Endothelial cell (in vitro differentiated cells): Measurements from ENCODE around the gene SUSD6. TPM values are rescaled to one million over a fixed set of nuclear protein-coding genes. Genes with fewer than 3 reads are reported as not detected.
A peak's percentile ranks its signal among the peaks of the same experiment; 100 is the strongest.

Experiments used
- DNase-seq: peaks from one replicate; pipeline ENCODE4 v3.0.0; 2021; ENCODE audit warnings: low spot score
- H3K27ac Mint-ChIP-seq: one replicate; pipeline ENCODE4 v1.8.0; 2021; ENCODE audit warnings: mixed read lengths, inconsistent platforms; ENCODE audit not compliant: unreplicated experiment
- H3K27me3 Mint-ChIP-seq: one replicate; pipeline ENCODE4 v1.8.0; 2021; ENCODE audit warnings: mild to moderate bottlenecking, moderate library complexity, mixed read lengths, inconsistent platforms; ENCODE audit not compliant: unreplicated experiment
- H3K36me3 Mint-ChIP-seq: one replicate; pipeline ENCODE4 v1.8.0; 2021; ENCODE audit warnings: mild to moderate bottlenecking, low read depth, mixed read lengths, inconsistent platforms; ENCODE audit not compliant: unreplicated experiment
- H3K4me1 Mint-ChIP-seq: one replicate; pipeline ENCODE4 v1.8.0; 2021; ENCODE audit warnings: mild to moderate bottlenecking, mixed read lengths, inconsistent platforms; ENCODE audit not compliant: unreplicated experiment
- H3K4me3 Mint-ChIP-seq: one replicate; pipeline ENCODE4 v1.8.0; 2021; ENCODE audit warnings: mild to moderate bottlenecking, mixed read lengths, inconsistent platforms; ENCODE audit not compliant: unreplicated experiment
- H3K9me3 Mint-ChIP-seq: one replicate; pipeline ENCODE4 v1.8.0; 2021; ENCODE audit warnings: mixed read lengths, inconsistent platforms; ENCODE audit not compliant: unreplicated experiment
- total RNA-seq: library from RNA; stranded (reverse); fragmentation: NEBNext Ultra II Directional; extraction: Animal tissue kit (Norgen Biotek cat#: 25700); gene quantifications from one replicate; pipeline ENCODE4 v1.2.1, GENCODE V29; 2021; ENCODE audit not compliant: unreplicated experiment
- TF ChIP-seq, protein P1 (sequence below): fragments of 200-600 bp; sonication (generic); IDR thresholded peaks from one replicate; pipeline ENCODE4 v1.5.0; 2021; ENCODE audit warnings: antibody characterized with exemption; ENCODE audit not compliant: unreplicated experiment

Gene SUSD6
- total RNA-seq, 1 donor from 2014 or later = 71.5 TPM

DNA sequence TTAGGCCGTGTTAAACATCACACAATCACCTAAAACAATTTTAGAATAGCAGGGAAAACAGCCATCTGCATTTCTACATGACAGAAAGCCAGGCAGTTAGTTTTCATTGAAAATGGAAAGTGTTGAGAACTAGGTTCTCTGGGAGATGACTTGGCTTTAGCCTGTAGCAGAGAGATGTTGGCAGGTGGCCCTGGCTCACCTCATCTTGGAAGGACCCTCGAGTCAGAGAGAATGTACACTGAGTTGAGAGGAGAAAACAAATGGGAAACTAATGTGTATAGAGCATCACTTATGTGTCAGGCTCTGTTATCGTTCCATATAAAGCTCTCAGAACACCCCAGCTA, 51.9 kb downstream of the SUSD6 start:
- no peak overlapping the region for H3K4me3 Mint-ChIP-seq
- TF ChIP-seq, protein P1, sequence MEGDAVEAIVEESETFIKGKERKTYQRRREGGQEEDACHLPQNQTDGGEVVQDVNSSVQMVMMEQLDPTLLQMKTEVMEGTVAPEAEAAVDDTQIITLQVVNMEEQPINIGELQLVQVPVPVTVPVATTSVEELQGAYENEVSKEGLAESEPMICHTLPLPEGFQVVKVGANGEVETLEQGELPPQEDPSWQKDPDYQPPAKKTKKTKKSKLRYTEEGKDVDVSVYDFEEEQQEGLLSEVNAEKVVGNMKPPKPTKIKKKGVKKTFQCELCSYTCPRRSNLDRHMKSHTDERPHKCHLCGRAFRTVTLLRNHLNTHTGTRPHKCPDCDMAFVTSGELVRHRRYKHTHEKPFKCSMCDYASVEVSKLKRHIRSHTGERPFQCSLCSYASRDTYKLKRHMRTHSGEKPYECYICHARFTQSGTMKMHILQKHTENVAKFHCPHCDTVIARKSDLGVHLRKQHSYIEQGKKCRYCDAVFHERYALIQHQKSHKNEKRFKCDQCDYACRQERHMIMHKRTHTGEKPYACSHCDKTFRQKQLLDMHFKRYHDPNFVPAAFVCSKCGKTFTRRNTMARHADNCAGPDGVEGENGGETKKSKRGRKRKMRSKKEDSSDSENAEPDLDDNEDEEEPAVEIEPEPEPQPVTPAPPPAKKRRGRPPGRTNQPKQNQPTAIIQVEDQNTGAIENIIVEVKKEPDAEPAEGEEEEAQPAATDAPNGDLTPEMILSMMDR = no peak
- no peak for DNase-seq
- no peaks in the 10 kb centered on the region for H3K9me3 Mint-ChIP-seq
- H3K27me3 Mint-ChIP-seq = peaks cover 2% of the 10 kb centered on the region
- H3K4me1 Mint-ChIP-seq = peaks cover 69% of the 10 kb centered on the region
- no peak overlapping the region for H3K27ac Mint-ChIP-seq
- peaks cover 21% of the 10 kb centered on the region for H3K36me3 Mint-ChIP-seq

DNA sequence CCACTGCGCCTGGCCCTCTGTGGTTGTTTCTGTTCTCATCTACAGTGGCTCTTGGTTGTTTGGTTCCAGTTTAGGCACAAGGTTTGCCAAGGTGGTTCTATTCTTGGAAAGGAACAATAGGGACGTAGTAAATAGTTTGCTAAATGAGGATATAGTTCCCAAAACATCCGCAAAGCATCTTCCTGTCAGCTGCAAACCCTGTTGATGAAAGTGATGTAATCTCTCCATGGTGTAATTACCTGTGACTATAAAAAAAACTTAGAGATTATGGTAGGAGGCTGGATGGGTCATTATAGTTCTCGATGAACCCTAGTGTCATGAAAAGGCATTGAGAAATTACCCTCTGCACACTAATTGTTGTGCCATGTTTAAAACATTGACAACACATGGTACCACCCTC, 52.9 kb downstream of the SUSD6 start:
- peaks cover 70% of the 10 kb centered on the region for H3K4me1 Mint-ChIP-seq
- peaks cover 2% of the 10 kb centered on the region for H3K27me3 Mint-ChIP-seq
- no peak overlapping the region for H3K4me3 Mint-ChIP-seq
- H3K27ac Mint-ChIP-seq = peak overlapping the region; percentile 74
- H3K9me3 Mint-ChIP-seq = no peaks in the 10 kb centered on the region
- H3K36me3 Mint-ChIP-seq = peaks cover 24% of the 10 kb centered on the region
- no peak for DNase-seq
- TF ChIP-seq, protein P1 = no peak

DNA sequence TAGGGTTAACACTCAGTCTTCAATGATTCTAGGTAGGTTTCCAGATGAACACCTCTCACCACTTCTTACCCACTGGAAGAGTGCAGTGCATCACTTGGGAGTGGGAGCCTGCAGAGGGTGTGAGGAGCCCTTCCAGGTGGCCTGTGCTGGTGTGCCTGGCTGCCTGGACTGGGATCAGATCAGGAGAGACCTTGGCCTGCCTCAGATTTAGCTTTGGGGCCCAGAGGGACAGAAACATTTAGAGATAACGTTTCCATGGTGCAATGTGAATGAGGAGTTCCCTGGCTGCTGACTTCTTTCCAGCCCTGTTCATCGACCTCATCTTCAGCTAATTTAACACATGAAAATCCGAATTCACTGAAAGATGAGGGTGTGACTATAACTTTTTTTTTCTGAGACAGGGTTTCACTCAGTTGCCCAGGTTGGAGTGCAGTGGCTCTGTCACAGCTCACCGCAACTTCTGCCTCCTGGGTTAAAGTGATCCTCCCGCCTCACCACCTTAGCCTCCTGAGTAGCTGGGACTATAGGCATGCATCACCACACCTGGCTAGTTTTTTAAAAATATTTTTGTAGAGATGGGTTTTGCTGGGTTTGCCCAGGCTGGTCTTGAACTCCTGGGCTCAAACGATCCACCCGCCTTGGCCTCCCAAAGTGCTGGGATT, 53.6 kb downstream of the SUSD6 start:
- Mint-ChIP-seq H3K36me3 (peaks cover 23% of the 10 kb centered on the region), H3K9me3 (no peaks in the 10 kb centered on the region), H3K27ac (peak overlapping the region; percentile 74), H3K4me1 (peaks cover 73% of the 10 kb centered on the region), H3K27me3 (peaks cover 5% of the 10 kb centered on the region), H3K4me3 (no peak overlapping the region)
- DNase-seq = no peak
- TF ChIP-seq, protein P1 = no peak

DNA sequence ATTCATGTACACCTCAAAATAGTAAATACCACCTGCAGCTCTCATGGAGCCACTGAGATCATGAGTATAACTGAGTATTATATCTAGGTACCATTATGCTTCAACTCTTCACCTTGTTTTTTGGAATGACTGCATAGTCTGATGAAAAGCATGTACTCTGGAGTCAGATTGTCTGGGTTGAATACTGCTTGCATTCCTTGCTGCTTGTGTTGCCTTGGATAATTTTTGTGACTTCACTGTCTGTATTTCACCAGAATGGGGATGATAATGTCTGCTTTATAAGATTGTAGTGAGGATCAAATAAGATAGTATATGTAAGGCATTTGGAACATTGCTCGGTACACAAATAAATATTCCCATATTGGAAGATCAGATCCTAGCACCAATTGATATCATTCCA, 54.2 kb downstream of the SUSD6 start:
- Mint-ChIP-seq H3K36me3 (peaks cover 22% of the 10 kb centered on the region), H3K4me3 (no peak overlapping the region), H3K27ac (no peak overlapping the region), H3K4me1 (peaks cover 73% of the 10 kb centered on the region), H3K27me3 (peaks cover 5% of the 10 kb centered on the region), H3K9me3 (no peaks in the 10 kb centered on the region)
- TF ChIP-seq, protein P1 = no peak
- DNase-seq = no peak

DNA sequence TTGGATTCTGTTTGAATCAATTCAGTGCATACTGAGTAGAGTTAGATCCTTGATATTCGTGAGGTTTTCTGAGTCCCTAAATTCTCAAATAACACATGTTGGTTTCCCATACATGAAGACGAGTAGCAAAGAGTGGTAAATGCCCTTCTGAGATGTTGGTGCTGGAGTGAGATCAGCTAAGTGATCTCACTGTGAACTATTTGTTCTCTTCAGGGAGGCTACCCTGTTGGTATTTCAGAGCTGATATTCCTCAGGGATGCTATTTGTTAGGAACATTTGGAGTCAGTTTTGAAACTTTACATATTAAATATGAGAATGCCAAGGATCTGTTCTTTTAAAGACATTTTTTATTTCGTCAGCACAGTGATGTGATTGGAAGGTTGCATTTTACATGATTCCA, 54.7 kb downstream of the SUSD6 start:
- peaks cover 8% of the 10 kb centered on the region for H3K27me3 Mint-ChIP-seq
- H3K9me3 Mint-ChIP-seq = no peaks in the 10 kb centered on the region
- TF ChIP-seq, protein P1 = no peak
- H3K4me3 Mint-ChIP-seq = no peak overlapping the region
- H3K27ac Mint-ChIP-seq = peak overlapping the region; percentile 45
- H3K36me3 Mint-ChIP-seq = peaks cover 22% of the 10 kb centered on the region
- no peak for DNase-seq
- H3K4me1 Mint-ChIP-seq = peaks cover 73% of the 10 kb centered on the region
